HCT116 (cell line): ENCODE results near the gene ACACB. TPM values are rescaled to one million over a fixed set of nuclear protein-coding genes. Genes with fewer than 3 reads are reported as not detected.

Experiments
- ATAC-seq: fragments of 200-7000 bp; cut with Tn5 transposase; 2 replicates; pipeline ENCODE4 v1.9.1; 2020; ENCODE audit warnings: mild to moderate bottlenecking, moderate library complexity
- BruUV-seq: library from RNA; stranded (reverse); fragments of 400-500 nt; replicated peaks from 2 replicates; lab custom pipeline; 2021; lab: Mats Ljungman, UMichigan
- CTCF ChIA-PET: fragments of 300-600 bp; sonication (Branson Sonifier 250); formaldehyde crosslinking; loops from one replicate; lab custom pipeline; 2021; ENCODE audit warnings: antibody characterized with exemption; lab: Charles Lee
- POLR2A ChIA-PET: fragments of 300-600, 350-600 bp; sonication (Branson Sonifier 250); formaldehyde crosslinking; loops from one replicate; lab custom pipeline; 2021; ENCODE audit warnings: antibody characterized with exemption; lab: Charles Lee
- RAD21 ChIA-PET, 2 experiments: fragments of 300-600 bp; sonication (Branson Sonifier 250); formaldehyde crosslinking; loops; one replicate each; lab custom pipeline; 2023; ENCODE audit warnings: low total read pairs in 2 of 2; ENCODE audit not compliant: uncharacterized antibody in 2 of 2, unreplicated experiment in 2 of 2, low non-redundant PET in 1 of 2; lab: Charles Lee
- DNase-seq: peaks from one replicate; pipeline ENCODE4 v3.0.0-alpha.2; 2010; ENCODE audit warnings: low read depth, low spot score
- H2AFZ ChIP-seq: fragments of 200-600 bp; shearing (Covaris generic), sonication (generic); 2 replicates; pipeline ENCODE4 v1.6.1; 2017; ENCODE audit warnings: low read depth, mixed run types, mixed read lengths, antibody characterized with exemption, low read length; ENCODE audit not compliant: poor library complexity, severe bottlenecking
- H3K27ac ChIP-seq: 2 replicates; pipeline ENCODE4 v1.5.1; 2012; ENCODE audit warnings: low read depth, low read length
- H3K27me3 ChIP-seq: fragments of 200-600 bp; sonication (generic); 2 replicates; pipeline ENCODE4 v1.6.1; 2016; ENCODE audit warnings: mixed run types, low read length, mixed read lengths; ENCODE audit not compliant: insufficient read depth
- H3K36me3 ChIP-seq, 2 experiments: fragments of 200-500 bp in 1 of 2; fragments of 200-600 bp in 1 of 2; sonication (Bioruptor generic) in 1 of 2; sonication (generic) in 1 of 2; 2 replicates each; pipeline versions ENCODE4 v1.5.1 to v1.6.1; 2014 to 2016; ENCODE audit warnings: low read length in 2 of 2, inconsistent platforms in 1 of 2, mixed read lengths in 1 of 2, mixed run types in 1 of 2; ENCODE audit not compliant: insufficient read depth in 2 of 2, control insufficient read depth in 1 of 2
- H3K4me1 ChIP-seq, 2 experiments: fragments of 200-600 bp in 1 of 2; sonication (generic) in 1 of 2; 2 replicates each; pipeline versions ENCODE4 v1.5.1 to v1.6.1; 2012 to 2017; ENCODE audit warnings: low read length in 2 of 2, inconsistent platforms in 1 of 2, mild to moderate bottlenecking in 1 of 2, mixed read lengths in 1 of 2, mixed run types in 1 of 2, moderate library complexity in 1 of 2; ENCODE audit not compliant: insufficient read depth in 2 of 2, control insufficient read depth in 1 of 2
- H3K4me2 ChIP-seq: fragments of 200-600 bp; sonication (generic); 2 replicates; pipeline ENCODE4 v1.6.1; 2017; ENCODE audit warnings: mixed run types, low read length, mixed read lengths
- H3K4me3 ChIP-seq, 2 experiments: fragments of 200-600 bp in 1 of 2; sonication (generic) in 1 of 2; replicated peaks in 1 of 2; 2 replicates each; pipeline ENCODE4 v1.5.1; 2011 to 2016; ENCODE audit warnings: low read length in 2 of 2, control low read depth in 1 of 2, low read depth in 1 of 2, mild to moderate bottlenecking in 1 of 2, mixed read lengths in 1 of 2, mixed run types in 1 of 2
- H3K79me2 ChIP-seq: fragments of 200-600 bp; sonication (generic); 2 replicates; pipeline ENCODE4 v1.6.1; 2017; ENCODE audit warnings: mild to moderate bottlenecking, mixed run types, low read length, moderate library complexity, mixed read lengths; ENCODE audit not compliant: insufficient read depth
- H3K9ac ChIP-seq: fragments of 200-600 bp; sonication (generic); 2 replicates; pipeline ENCODE4 v1.6.1; 2016; ENCODE audit warnings: low read length, mixed read lengths
- H3K9me2 ChIP-seq: fragments of 200-600 bp; sonication (generic), shearing (Covaris generic); 2 replicates; pipeline ENCODE4 v1.6.1; 2017; ENCODE audit warnings: mixed run types, mild to moderate bottlenecking, moderate library complexity; ENCODE audit not compliant: insufficient read depth
- H3K9me3 ChIP-seq, 2 experiments: fragments of 200-500 bp in 1 of 2; fragments of 200-600 bp in 1 of 2; sonication (Bioruptor generic) in 1 of 2; sonication (generic) in 1 of 2; 2 replicates each; pipeline ENCODE4 v1.6.1; 2014 to 2017; ENCODE audit warnings: low read length in 2 of 2, mixed read lengths in 2 of 2, inconsistent platforms in 1 of 2, low read depth in 1 of 2, mild to moderate bottlenecking in 1 of 2, mixed run types in 1 of 2, moderate library complexity in 1 of 2; ENCODE audit not compliant: control insufficient read depth in 1 of 2, insufficient read depth in 1 of 2
- H4K20me1 ChIP-seq: fragments of 200-600 bp; sonication (generic), shearing (Covaris generic); 2 replicates; pipeline ENCODE4 v1.6.1; 2017; ENCODE audit warnings: mixed run types, mild to moderate bottlenecking, moderate library complexity; ENCODE audit not compliant: insufficient read depth
- CEBPB ChIP-seq: IDR thresholded peaks from 2 replicates; pipeline ENCODE4 v1.6.1; 2012; ENCODE audit warnings: low read depth
- JUND ChIP-seq: IDR thresholded peaks from 2 replicates; pipeline ENCODE4 v1.6.1; 2012
- TCF7L2 ChIP-seq: IDR thresholded peaks from 2 replicates; pipeline ENCODE4 v1.7.0; 2011; ENCODE audit warnings: borderline replicate concordance, inconsistent platforms; ENCODE audit not compliant: insufficient read depth, insufficient read length; ENCODE audit errors: extremely low read depth
- intact Hi-C: fragments of 100-400 bp; cut with micrococcal nuclease; formaldehyde crosslinking; loops from 2 replicates; pipeline ENCODE4 v1.10.0; 2022
- total RNA-seq: library from RNA; stranded (reverse); gene quantifications from one replicate; pipeline ENCODE4 v1.2.1, GENCODE V29; 2021; ENCODE audit not compliant: unreplicated experiment
- TF ChIP-seq, protein P1 (sequence below): IDR thresholded peaks from 2 replicates; pipeline ENCODE4 v1.6.1; 2012; ENCODE audit warnings: low read depth
- TF ChIP-seq, protein P2 (sequence below), 3 experiments: fragments of 200-600 bp in 1 of 3; sonication (generic) in 1 of 3; IDR thresholded peaks in 2 of 3; conservative IDR thresholded peaks in 1 of 3; 2 replicates each; pipeline ENCODE4 v1.5.1; 2012 to 2017; ENCODE audit warnings: low read depth in 2 of 3, low read length in 2 of 3, antibody characterized with exemption in 1 of 3, borderline replicate concordance in 1 of 3, control low read depth in 1 of 3, mild to moderate bottlenecking in 1 of 3, mixed read lengths in 1 of 3, mixed run types in 1 of 3, moderate library complexity in 1 of 3; ENCODE audit not compliant: insufficient read depth in 1 of 3

Gene ACACB
- total RNA-seq, 1 experiment from 2014 or later: 11.1 TPM

DNA sequence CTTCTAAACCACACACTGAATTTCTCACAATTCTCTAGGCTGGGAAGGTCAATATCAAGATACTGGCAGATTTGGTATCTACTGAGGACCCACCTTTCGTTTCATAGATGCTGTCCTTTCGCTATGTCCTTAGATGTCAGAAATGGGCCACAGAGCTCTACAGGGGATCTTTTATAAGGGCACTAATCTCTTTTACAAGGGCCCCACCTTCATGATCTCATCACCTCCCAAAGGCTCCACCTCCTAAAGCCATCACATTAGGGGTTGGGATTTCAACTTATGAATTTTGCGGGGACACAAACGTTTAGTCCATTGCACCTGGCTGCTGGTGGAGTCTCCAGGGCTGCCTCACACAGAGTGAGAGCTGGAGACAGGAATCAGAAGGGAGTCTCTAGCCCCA is 79.9 kb downstream of the ACACB start:
- BruUV-seq: no TSS peak
- ChIA-PET POLR2A (no interaction called here), CTCF (no interaction called here)

DNA sequence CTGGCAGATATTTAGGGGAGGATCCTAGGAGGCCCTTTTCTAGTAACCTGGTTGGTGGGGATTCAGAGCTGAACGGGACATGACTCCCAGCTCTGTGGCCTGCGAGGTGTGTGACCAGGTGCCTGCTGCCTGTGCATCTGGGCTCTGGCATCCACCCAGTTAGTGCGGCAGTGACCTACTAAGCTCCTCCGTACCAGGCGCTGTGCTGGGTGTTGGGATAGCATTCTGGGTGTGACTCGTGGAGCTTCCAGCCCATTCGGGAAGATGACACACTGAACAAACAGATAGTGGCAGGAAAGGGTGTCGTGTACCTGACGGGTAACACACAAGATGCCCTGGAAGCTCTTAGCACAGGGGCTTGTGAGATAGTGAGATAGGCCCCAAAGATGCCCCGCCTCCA is 80.9 kb downstream of the ACACB start:
- H2AFZ ChIP-seq: no peak overlapping the region
- intact Hi-C loops: no loop called here
- H3K27me3 ChIP-seq: no peaks in the 10 kb centered on the region
- POLR2A ChIA-PET: no interaction called here
- ATAC-seq: no peak
- H3K27ac ChIP-seq: no peak overlapping the region
- H3K9me3 ChIP-seq: no peaks in the 10 kb centered on the region
- no peak overlapping the region for H3K4me3 ChIP-seq
- H3K79me2 ChIP-seq: no peaks in the 10 kb centered on the region
- H3K9ac ChIP-seq: no peak overlapping the region
- TF ChIP-seq, protein P1, sequence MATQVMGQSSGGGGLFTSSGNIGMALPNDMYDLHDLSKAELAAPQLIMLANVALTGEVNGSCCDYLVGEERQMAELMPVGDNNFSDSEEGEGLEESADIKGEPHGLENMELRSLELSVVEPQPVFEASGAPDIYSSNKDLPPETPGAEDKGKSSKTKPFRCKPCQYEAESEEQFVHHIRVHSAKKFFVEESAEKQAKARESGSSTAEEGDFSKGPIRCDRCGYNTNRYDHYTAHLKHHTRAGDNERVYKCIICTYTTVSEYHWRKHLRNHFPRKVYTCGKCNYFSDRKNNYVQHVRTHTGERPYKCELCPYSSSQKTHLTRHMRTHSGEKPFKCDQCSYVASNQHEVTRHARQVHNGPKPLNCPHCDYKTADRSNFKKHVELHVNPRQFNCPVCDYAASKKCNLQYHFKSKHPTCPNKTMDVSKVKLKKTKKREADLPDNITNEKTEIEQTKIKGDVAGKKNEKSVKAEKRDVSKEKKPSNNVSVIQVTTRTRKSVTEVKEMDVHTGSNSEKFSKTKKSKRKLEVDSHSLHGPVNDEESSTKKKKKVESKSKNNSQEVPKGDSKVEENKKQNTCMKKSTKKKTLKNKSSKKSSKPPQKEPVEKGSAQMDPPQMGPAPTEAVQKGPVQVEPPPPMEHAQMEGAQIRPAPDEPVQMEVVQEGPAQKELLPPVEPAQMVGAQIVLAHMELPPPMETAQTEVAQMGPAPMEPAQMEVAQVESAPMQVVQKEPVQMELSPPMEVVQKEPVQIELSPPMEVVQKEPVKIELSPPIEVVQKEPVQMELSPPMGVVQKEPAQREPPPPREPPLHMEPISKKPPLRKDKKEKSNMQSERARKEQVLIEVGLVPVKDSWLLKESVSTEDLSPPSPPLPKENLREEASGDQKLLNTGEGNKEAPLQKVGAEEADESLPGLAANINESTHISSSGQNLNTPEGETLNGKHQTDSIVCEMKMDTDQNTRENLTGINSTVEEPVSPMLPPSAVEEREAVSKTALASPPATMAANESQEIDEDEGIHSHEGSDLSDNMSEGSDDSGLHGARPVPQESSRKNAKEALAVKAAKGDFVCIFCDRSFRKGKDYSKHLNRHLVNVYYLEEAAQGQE: no peak
- no peak for TF ChIP-seq TCF7L2
- no peak for TF ChIP-seq CEBPB
- TF ChIP-seq, protein P2, sequence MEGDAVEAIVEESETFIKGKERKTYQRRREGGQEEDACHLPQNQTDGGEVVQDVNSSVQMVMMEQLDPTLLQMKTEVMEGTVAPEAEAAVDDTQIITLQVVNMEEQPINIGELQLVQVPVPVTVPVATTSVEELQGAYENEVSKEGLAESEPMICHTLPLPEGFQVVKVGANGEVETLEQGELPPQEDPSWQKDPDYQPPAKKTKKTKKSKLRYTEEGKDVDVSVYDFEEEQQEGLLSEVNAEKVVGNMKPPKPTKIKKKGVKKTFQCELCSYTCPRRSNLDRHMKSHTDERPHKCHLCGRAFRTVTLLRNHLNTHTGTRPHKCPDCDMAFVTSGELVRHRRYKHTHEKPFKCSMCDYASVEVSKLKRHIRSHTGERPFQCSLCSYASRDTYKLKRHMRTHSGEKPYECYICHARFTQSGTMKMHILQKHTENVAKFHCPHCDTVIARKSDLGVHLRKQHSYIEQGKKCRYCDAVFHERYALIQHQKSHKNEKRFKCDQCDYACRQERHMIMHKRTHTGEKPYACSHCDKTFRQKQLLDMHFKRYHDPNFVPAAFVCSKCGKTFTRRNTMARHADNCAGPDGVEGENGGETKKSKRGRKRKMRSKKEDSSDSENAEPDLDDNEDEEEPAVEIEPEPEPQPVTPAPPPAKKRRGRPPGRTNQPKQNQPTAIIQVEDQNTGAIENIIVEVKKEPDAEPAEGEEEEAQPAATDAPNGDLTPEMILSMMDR (IDR thresholded peaks at IDR 0.05 in 2 of 3, conservative IDR thresholded peaks at IDR 0.05 in 1 of 3; ENCODE audit: borderline replicate concordance in 1 of 3, insufficient read depth in 1 of 3, low read depth in 2 of 3, low read length in 2 of 3): no peak
- TF ChIP-seq, all 23 proteins: peak for 0
- DNase-seq: no peak
- H3K4me1 ChIP-seq: peaks cover 0 to under 1% of the 10 kb centered on the region in 2 experiments; a peak in 1 of 4 replicates
- H3K4me2 ChIP-seq: no peak overlapping the region
- H3K36me3 ChIP-seq: peaks cover 0 to 6% of the 10 kb centered on the region in 2 experiments; a peak in 1 of 4 replicates
- ChIA-PET RAD21 (no interaction called here), CTCF (no interaction called here)
- BruUV-seq: no TSS peak
- H4K20me1 ChIP-seq: no peaks in the 10 kb centered on the region
- H3K9me2 ChIP-seq: no peaks in the 10 kb centered on the region

More for the DNA sequence above, 79.9 kb downstream of the ACACB start:
- Histone ChIP-seq H3K27me3 (no peaks in the 10 kb centered on the region), H3K36me3 (peaks cover 0 to 6% of the 10 kb centered on the region in 2 experiments; a peak in 1 of 4 replicates), H3K4me2 (no peak overlapping the region), H3K9ac (no peak overlapping the region), H2AFZ (no peak overlapping the region), H3K4me1 (peaks cover 0 to 6% of the 10 kb centered on the region in 2 experiments; a peak in 1 of 4 replicates), H3K79me2 (no peaks in the 10 kb centered on the region), H3K9me2 (no peaks in the 10 kb centered on the region), H3K4me3 (no peak overlapping the region), H4K20me1 (no peaks in the 10 kb centered on the region), H3K27ac (no peak overlapping the region), H3K9me3 (no peaks in the 10 kb centered on the region)
- ATAC-seq (no peak), DNase-seq (no peak)
- no peak for TF ChIP-seq JUND
- RAD21 ChIA-PET: no interaction called here
- intact Hi-C loops: no loop called here
